AG09319 (cell line): Measurements from ENCODE around the gene CMTM5.

Experiments
- DNase-seq: peaks from one replicate; pipeline ENCODE4 v3.0.0-alpha.2; 2010; ENCODE audit warnings: low read depth; ENCODE audit errors: extremely low read depth
- TF ChIP-seq, protein P1 (sequence below): IDR thresholded peaks from 2 replicates; pipeline ENCODE4 v1.5.1; 2011; ENCODE audit warnings: low read depth, mild to moderate bottlenecking, inconsistent platforms, low read length, moderate library complexity

CMTM5 gene

DNA sequence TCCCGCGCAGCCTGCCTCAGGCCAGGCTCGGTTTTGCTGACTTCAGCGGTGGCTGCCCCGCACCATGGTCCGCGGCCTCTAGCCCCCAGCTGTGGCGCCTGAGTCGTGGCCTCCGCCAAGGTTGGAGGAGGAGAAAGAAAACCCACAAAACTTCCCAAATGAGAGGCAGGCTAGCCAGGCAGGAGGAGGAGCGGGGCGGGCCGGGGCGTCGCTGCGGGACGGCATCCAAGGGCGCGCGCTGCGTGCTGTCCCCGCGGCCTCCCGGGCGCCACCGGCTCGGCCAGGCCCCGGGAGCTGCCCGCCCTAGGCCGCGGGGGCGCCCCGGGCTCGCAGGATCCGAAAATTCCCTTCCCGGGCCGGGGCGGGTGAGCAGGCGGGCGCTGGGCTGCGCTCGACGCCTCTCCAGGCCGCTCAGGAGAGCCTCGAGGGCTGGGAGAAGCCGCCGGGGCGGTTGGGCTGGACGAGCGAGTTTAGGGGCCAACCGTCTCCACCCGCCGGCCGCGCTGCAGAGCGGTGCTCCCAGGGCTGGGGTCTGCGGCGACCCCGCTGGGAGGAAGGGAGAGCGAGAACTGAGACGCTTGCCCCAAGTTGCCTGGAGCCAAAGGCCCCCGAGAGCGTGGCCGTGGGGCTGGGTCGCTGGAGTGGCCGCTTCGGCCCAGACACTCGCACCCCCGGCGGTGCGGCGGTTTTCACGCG lies 11.7 kb upstream of the CMTM5 start, which contains the start of gene EFS:
EFS (minus strand) TSS at position 137 of the 696 bp plus-strand sequence. CDS start 147 bp downstream, outside the sequence.
- DNase-seq = no peak
- TF ChIP-seq, protein P1, sequence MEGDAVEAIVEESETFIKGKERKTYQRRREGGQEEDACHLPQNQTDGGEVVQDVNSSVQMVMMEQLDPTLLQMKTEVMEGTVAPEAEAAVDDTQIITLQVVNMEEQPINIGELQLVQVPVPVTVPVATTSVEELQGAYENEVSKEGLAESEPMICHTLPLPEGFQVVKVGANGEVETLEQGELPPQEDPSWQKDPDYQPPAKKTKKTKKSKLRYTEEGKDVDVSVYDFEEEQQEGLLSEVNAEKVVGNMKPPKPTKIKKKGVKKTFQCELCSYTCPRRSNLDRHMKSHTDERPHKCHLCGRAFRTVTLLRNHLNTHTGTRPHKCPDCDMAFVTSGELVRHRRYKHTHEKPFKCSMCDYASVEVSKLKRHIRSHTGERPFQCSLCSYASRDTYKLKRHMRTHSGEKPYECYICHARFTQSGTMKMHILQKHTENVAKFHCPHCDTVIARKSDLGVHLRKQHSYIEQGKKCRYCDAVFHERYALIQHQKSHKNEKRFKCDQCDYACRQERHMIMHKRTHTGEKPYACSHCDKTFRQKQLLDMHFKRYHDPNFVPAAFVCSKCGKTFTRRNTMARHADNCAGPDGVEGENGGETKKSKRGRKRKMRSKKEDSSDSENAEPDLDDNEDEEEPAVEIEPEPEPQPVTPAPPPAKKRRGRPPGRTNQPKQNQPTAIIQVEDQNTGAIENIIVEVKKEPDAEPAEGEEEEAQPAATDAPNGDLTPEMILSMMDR = no peak

GRCh38 chr14:23365732-23366425 lies 11.0 kb upstream of the CMTM5 start:
- TF ChIP-seq, protein P1 = no peak
- no peak for DNase-seq

- no peak for DNase-seq
- TF ChIP-seq, protein P1 = no peak
Measured at GRCh38 chr14:23366426-23366921, 10.4 kb upstream of the CMTM5 start.

DNA sequence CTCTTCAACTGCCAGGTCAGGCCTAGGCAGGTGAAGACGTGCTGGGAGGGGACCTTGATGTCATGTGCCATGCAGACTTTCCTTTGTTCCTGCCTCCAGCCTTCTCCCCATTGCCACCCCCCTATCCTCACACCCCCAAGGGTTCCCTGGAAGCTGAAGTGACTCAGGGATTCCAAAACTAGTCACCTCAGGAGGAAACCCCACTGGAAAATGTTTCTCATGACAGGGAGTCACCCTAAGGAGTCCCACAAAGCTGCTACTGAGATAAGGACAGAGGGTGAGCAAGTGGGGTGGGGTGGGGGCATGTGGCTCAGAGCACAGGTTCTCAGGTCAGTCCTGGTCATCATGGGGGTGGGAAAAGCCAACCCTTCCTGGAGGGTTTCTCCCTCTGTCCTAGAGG lies 6.6 kb upstream of the CMTM5 start:
- TF ChIP-seq, protein P1 = no peak
- no peak for DNase-seq

- TF ChIP-seq, protein P1 = no peak
- DNase-seq = no peak
Measured at GRCh38 chr14:23371865-23372264, 5.0 kb upstream of the CMTM5 start.

GRCh38 chr14:23372509-23372908 lies 4.3 kb upstream of the CMTM5 start, which contains the start of gene IL25:
Gene IL25 (plus strand): TSS chr14:23372809.
- no peak for DNase-seq
- TF ChIP-seq, protein P1 = no peak

DNA sequence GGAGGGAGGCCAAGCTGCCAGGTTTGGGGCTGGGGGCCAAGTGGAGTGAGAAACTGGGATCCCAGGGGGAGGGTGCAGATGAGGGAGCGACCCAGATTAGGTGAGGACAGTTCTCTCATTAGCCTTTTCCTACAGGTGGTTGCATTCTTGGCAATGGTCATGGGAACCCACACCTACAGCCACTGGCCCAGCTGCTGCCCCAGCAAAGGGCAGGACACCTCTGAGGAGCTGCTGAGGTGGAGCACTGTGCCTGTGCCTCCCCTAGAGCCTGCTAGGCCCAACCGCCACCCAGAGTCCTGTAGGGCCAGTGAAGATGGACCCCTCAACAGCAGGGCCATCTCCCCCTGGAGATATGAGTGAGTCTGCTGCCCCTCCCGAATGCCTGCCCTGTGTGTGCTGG lies 3.8 kb upstream of the CMTM5 start:
- no peak for DNase-seq
- TF ChIP-seq, protein P1 = no peak
